ENCODE results near the gene GINS2. TPM values are rescaled to one million over a fixed set of nuclear protein-coding genes. Genes with fewer than 3 reads are reported as not detected.

GINS2 gene
- total and polyA plus RNA-seq, 7 donors, result 0.93 to 2.0 (median 1.5) TPM

- no peaks in the 10 kb centered on the region for H3K4me1 ChIP-seq
- no peaks in the 10 kb centered on the region for H3K9me3 ChIP-seq
- H3K27me3 ChIP-seq (ENCODE audit: insufficient read depth in 3 of 3, low read length in 2 of 3), result no peaks in the 10 kb centered on the region
- ATAC-seq (no peak), DNase-seq (no peak)
- 87 to 93% (median 93%) methylated on average over 11 of the region's 11 CpGs for WGBS, 3 donors
- intact Hi-C loops (cut with DNase I), result no loop called here
- TF ChIP-seq, protein P1, sequence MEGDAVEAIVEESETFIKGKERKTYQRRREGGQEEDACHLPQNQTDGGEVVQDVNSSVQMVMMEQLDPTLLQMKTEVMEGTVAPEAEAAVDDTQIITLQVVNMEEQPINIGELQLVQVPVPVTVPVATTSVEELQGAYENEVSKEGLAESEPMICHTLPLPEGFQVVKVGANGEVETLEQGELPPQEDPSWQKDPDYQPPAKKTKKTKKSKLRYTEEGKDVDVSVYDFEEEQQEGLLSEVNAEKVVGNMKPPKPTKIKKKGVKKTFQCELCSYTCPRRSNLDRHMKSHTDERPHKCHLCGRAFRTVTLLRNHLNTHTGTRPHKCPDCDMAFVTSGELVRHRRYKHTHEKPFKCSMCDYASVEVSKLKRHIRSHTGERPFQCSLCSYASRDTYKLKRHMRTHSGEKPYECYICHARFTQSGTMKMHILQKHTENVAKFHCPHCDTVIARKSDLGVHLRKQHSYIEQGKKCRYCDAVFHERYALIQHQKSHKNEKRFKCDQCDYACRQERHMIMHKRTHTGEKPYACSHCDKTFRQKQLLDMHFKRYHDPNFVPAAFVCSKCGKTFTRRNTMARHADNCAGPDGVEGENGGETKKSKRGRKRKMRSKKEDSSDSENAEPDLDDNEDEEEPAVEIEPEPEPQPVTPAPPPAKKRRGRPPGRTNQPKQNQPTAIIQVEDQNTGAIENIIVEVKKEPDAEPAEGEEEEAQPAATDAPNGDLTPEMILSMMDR (IDR thresholded peaks at IDR 0.05), result no peak
- no peak overlapping the region for H3K4me3 ChIP-seq
- no peak overlapping the region for H3K27ac ChIP-seq
- no peaks in the 10 kb centered on the region for H3K36me3 ChIP-seq (ENCODE audit: insufficient read depth in 1 of 2, low read depth in 1 of 2)
Observed at GRCh38 chr16:85706449-85707034, 17.8 kb upstream of the GINS2 start.

GRCh38 chr16:85704900-85705846 is 16.4 kb upstream of the GINS2 start:
- intact Hi-C loops (cut with DNase I), result no loop called here
- Histone ChIP-seq H3K4me3 (no peak overlapping the region), H3K4me1 (no peaks in the 10 kb centered on the region), H3K9me3 (no peaks in the 10 kb centered on the region), H3K36me3 (ENCODE audit: insufficient read depth in 1 of 2, low read depth in 1 of 2) (no peaks in the 10 kb centered on the region), H3K27ac (no peak overlapping the region), H3K27me3 (ENCODE audit: insufficient read depth in 3 of 3, low read length in 2 of 3) (no peaks in the 10 kb centered on the region)
- no peak for ATAC-seq
- TF ChIP-seq, protein P1 (IDR thresholded peaks at IDR 0.05), result no peak
- DNase-seq, result no peak
- 87 to 91% (median 91%) methylated on average over 20 of the region's 20 CpGs for WGBS, 3 donors

- TF ChIP-seq, protein P1 (IDR thresholded peaks at IDR 0.05), result no peak
- no peaks in the 10 kb centered on the region for H3K4me1 ChIP-seq
- H3K4me3 ChIP-seq, result no peak overlapping the region
- no peaks in the 10 kb centered on the region for H3K36me3 ChIP-seq (ENCODE audit: insufficient read depth in 1 of 2, low read depth in 1 of 2)
- intact Hi-C loops (cut with DNase I), result no loop called here
- DNase-seq (no peak), ATAC-seq (no peak)
- WGBS, 3 donors, result 85 to 91% (median 89%) methylated on average over 10 to 11 of the region's 11 CpGs
- H3K27ac ChIP-seq, result no peak overlapping the region
- no peaks in the 10 kb centered on the region for H3K9me3 ChIP-seq
- no peaks in the 10 kb centered on the region for H3K27me3 ChIP-seq (ENCODE audit: insufficient read depth in 3 of 3, low read length in 2 of 3)
Observed at GRCh38 chr16:85704011-85704410, 15.3 kb upstream of the GINS2 start.

GRCh38 chr16:85699628-85700027 is 10.9 kb upstream of the GINS2 start:
- WGBS, 3 donors, result 46 to 65% (median 54%) methylated on average over 7 of the region's 7 CpGs
- peak; percentile 49 to 86 (median 78) for ATAC-seq
- no peak for DNase-seq
- Histone ChIP-seq H3K27ac (no peak overlapping the region), H3K4me1 (no peaks in the 10 kb centered on the region), H3K27me3 (ENCODE audit: insufficient read depth in 3 of 3, low read length in 2 of 3) (no peaks in the 10 kb centered on the region), H3K9me3 (no peaks in the 10 kb centered on the region), H3K36me3 (ENCODE audit: insufficient read depth in 1 of 2, low read depth in 1 of 2) (no peaks in the 10 kb centered on the region), H3K4me3 (no peak overlapping the region)
- TF ChIP-seq, protein P1 (IDR thresholded peaks at IDR 0.05), result no peak
- intact Hi-C loops (cut with DNase I), result no loop called here

Measured in psoas muscle (tissue), 8 donors.